ENCODE measurements around the gene ERP27. TPM values are rescaled to one million over a fixed set of nuclear protein-coding genes. Genes with fewer than 3 reads are reported as not detected.

ERP27 gene
- total RNA-seq, 1 experiment from 2014 or later = not detected

DNA sequence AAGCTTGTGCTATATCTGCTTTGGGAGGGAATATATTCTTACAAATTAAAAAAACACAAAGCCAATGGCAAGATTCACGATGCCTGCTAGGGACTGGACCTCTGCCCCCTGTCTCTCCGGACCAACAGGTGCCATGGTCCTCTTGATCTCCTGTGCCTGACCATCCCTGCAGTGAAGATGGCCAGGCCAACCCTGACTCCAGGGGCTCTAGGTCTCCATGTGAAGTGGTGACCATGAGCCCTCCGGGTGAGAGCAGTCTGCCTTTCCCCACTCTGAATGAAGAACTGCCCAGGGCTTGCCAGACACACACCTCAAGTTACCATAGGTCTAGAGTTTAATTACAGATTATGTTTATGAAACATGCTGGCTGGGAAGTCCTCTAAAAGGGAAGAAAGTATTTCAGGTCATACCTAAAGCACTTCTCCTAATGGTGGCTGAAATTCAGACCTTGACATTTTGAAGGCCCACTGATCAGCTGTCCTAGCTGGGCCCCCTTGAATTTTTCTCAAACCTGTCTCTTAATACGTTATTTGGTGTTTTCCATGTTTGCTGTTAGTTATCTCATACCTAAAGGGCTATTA, 21.7 kb upstream of the ERP27 start:
- TF ChIP-seq TCF7L2 (IDR thresholded peaks at IDR 0.05; ENCODE audit: low read depth, low read length) (no peak), SIN3A (IDR thresholded peaks at IDR 0.05; ENCODE audit: borderline replicate concordance, insufficient read depth, low read depth, low read length) (no peak), POLR2AphosphoS5 (IDR thresholded peaks at IDR 0.05; ENCODE audit: low read depth, low read length) (no peak)
- TF ChIP-seq, protein P1, sequence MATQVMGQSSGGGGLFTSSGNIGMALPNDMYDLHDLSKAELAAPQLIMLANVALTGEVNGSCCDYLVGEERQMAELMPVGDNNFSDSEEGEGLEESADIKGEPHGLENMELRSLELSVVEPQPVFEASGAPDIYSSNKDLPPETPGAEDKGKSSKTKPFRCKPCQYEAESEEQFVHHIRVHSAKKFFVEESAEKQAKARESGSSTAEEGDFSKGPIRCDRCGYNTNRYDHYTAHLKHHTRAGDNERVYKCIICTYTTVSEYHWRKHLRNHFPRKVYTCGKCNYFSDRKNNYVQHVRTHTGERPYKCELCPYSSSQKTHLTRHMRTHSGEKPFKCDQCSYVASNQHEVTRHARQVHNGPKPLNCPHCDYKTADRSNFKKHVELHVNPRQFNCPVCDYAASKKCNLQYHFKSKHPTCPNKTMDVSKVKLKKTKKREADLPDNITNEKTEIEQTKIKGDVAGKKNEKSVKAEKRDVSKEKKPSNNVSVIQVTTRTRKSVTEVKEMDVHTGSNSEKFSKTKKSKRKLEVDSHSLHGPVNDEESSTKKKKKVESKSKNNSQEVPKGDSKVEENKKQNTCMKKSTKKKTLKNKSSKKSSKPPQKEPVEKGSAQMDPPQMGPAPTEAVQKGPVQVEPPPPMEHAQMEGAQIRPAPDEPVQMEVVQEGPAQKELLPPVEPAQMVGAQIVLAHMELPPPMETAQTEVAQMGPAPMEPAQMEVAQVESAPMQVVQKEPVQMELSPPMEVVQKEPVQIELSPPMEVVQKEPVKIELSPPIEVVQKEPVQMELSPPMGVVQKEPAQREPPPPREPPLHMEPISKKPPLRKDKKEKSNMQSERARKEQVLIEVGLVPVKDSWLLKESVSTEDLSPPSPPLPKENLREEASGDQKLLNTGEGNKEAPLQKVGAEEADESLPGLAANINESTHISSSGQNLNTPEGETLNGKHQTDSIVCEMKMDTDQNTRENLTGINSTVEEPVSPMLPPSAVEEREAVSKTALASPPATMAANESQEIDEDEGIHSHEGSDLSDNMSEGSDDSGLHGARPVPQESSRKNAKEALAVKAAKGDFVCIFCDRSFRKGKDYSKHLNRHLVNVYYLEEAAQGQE (IDR thresholded peaks at IDR 0.05; ENCODE audit: insufficient read depth in 1 of 2, low read depth in 2 of 2, low read length in 1 of 2) = no peak
- TF ChIP-seq, protein P2, sequence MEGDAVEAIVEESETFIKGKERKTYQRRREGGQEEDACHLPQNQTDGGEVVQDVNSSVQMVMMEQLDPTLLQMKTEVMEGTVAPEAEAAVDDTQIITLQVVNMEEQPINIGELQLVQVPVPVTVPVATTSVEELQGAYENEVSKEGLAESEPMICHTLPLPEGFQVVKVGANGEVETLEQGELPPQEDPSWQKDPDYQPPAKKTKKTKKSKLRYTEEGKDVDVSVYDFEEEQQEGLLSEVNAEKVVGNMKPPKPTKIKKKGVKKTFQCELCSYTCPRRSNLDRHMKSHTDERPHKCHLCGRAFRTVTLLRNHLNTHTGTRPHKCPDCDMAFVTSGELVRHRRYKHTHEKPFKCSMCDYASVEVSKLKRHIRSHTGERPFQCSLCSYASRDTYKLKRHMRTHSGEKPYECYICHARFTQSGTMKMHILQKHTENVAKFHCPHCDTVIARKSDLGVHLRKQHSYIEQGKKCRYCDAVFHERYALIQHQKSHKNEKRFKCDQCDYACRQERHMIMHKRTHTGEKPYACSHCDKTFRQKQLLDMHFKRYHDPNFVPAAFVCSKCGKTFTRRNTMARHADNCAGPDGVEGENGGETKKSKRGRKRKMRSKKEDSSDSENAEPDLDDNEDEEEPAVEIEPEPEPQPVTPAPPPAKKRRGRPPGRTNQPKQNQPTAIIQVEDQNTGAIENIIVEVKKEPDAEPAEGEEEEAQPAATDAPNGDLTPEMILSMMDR (IDR thresholded peaks at IDR 0.05) = no peak
- ChIA-PET POLR2A (no interaction called here), CTCF (no interaction called here)
- no peak overlapping the region for H3K27ac ChIP-seq (ENCODE audit: low read length)
- no peaks in the 10 kb centered on the region for H3K4me1 ChIP-seq (ENCODE audit: control insufficient read depth, insufficient read depth, low read length)
- DNase-seq (ENCODE audit: low read depth, low spot score) = no peak
- BruUV-seq (replicated peaks) = no TSS peak
- no peak for ATAC-seq
- H3K9me3 ChIP-seq (ENCODE audit: control insufficient read depth, insufficient read depth, low read depth, low read length) = no peaks in the 10 kb centered on the region
- intact Hi-C loops (cut with micrococcal nuclease; ENCODE audit: unreplicated experiment) = no loop called here
- H3K27me3 ChIP-seq (ENCODE audit: control insufficient read depth, insufficient read depth, low read length) = no peaks in the 10 kb centered on the region
- in situ Hi-C loops (cut with HindIII; ENCODE audit: low pct_unique_long_range_greater_than_20kb, low sequenced_read_pairs) = no loop called here
- no peak overlapping the region; a peak in 1 of 4 replicates for H3K4me3 ChIP-seq (ENCODE audit: low read depth in 2 of 2, low read length in 2 of 2)
- no peaks in the 10 kb centered on the region for H3K36me3 ChIP-seq (ENCODE audit: control insufficient read depth, insufficient read depth, low read length)

DNA sequence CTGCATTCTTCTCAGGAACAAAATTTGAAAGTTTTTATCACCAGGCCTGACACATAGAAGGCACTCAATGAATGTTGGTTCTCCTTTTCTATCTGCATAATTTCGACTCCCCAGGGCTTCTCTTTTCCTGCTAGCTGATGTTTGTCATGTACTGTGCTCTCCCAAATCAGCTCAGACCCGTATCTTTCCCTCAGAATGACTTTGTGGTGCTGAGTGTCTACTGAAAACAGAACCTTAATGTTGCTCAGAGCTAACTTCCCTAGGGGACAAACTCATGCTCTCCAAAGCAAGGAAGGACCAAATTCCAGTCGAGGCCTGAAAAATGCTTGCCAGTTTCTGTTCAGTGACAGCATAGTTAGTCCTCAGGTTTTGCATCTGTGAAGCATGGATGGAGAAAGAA, 21.1 kb upstream of the ERP27 start:
- no peak overlapping the region for H3K4me3 ChIP-seq (ENCODE audit: low read depth in 2 of 2, low read length in 2 of 2)
- H3K27ac ChIP-seq (ENCODE audit: low read length) = no peak overlapping the region
- intact Hi-C loops (cut with micrococcal nuclease; ENCODE audit: unreplicated experiment) (no loop called here), in situ Hi-C loops (cut with HindIII; ENCODE audit: low pct_unique_long_range_greater_than_20kb, low sequenced_read_pairs) (no loop called here)
- DNase-seq (ENCODE audit: low read depth, low spot score) (no peak), ATAC-seq (no peak)
- no peaks in the 10 kb centered on the region for H3K27me3 ChIP-seq (ENCODE audit: control insufficient read depth, insufficient read depth, low read length)
- H3K36me3 ChIP-seq (ENCODE audit: control insufficient read depth, insufficient read depth, low read length) = no peaks in the 10 kb centered on the region
- TF ChIP-seq SIN3A (IDR thresholded peaks at IDR 0.05; ENCODE audit: borderline replicate concordance, insufficient read depth, low read depth, low read length) (no peak), TCF7L2 (IDR thresholded peaks at IDR 0.05; ENCODE audit: low read depth, low read length) (no peak), POLR2AphosphoS5 (IDR thresholded peaks at IDR 0.05; ENCODE audit: low read depth, low read length) (no peak)
- TF ChIP-seq, protein P1 (IDR thresholded peaks at IDR 0.05; ENCODE audit: insufficient read depth in 1 of 2, low read depth in 2 of 2, low read length in 1 of 2) = no peak
- TF ChIP-seq, protein P2 (IDR thresholded peaks at IDR 0.05) = no peak
- H3K4me1 ChIP-seq (ENCODE audit: control insufficient read depth, insufficient read depth, low read length) = no peaks in the 10 kb centered on the region
- CTCF ChIA-PET = no interaction called here
- H3K9me3 ChIP-seq (ENCODE audit: control insufficient read depth, insufficient read depth, low read depth, low read length) = no peaks in the 10 kb centered on the region
- no TSS peak for BruUV-seq (replicated peaks)
- POLR2A ChIA-PET = no interaction called here
